PC-9 (cell line): ENCODE measurements around the gene CPA5. TPM values are rescaled to one million over a fixed set of nuclear protein-coding genes. Genes with fewer than 3 reads are reported as not detected.

ENCODE experiments used
- BruUV-seq: library from RNA; stranded (reverse); fragments of 400-500 nt; replicated peaks from 2 replicates; lab custom pipeline; 2021; lab: Mats Ljungman, UMichigan
- CTCF ChIA-PET: fragments of 300-600 bp; sonication (Branson Sonifier 250); formaldehyde crosslinking; loops from one replicate; lab custom pipeline; 2022; ENCODE audit warnings: antibody characterized with exemption; lab: Charles Lee
- POLR2A ChIA-PET: fragments of 300-600 bp; sonication (Branson Sonifier 250); formaldehyde crosslinking; loops from one replicate; lab custom pipeline; 2022; ENCODE audit warnings: antibody characterized with exemption; ENCODE audit not compliant: unreplicated experiment; lab: Charles Lee
- DNase-seq, 2 experiments: peaks; one replicate each; pipeline versions ENCODE4 v3.0.0 to v3.0.0-alpha.2; 2015 to 2022; ENCODE audit warnings: mixed read lengths in 1 of 2
- H2AFZ ChIP-seq: fragments of 200-600 bp; sonication (generic); 2 replicates; pipeline ENCODE4 v1.8.1; 2017; ENCODE audit warnings: antibody characterized with exemption
- H3F3A ChIP-seq: fragments of 200-600 bp; sonication (generic); 2 replicates; pipeline ENCODE4 v1.8.1; 2017; ENCODE audit warnings: antibody characterized with exemption, mild to moderate bottlenecking, low read depth; ENCODE audit not compliant: insufficient read depth
- H3K27ac ChIP-seq: fragments of 200-600 bp; sonication (generic); 2 replicates; pipeline ENCODE4 v1.6.1; 2016; ENCODE audit warnings: mixed run types
- H3K27me3 ChIP-seq: fragments of 200-600 bp; sonication (generic); 2 replicates; pipeline ENCODE4 v1.6.1; 2016; ENCODE audit warnings: low read depth, mixed run types; ENCODE audit not compliant: insufficient read depth
- H3K36me3 ChIP-seq: fragments of 200-600 bp; sonication (generic); 2 replicates; pipeline ENCODE4 v1.6.1; 2016; ENCODE audit warnings: low read depth, mixed run types
- H3K4me1 ChIP-seq: fragments of 200-600 bp; sonication (generic); replicated peaks from 2 replicates; pipeline ENCODE4 v1.6.1; 2016; ENCODE audit warnings: mixed run types; ENCODE audit not compliant: insufficient read depth
- H3K4me2 ChIP-seq: fragments of 200-600 bp; sonication (generic); 2 replicates; pipeline ENCODE4 v1.6.1; 2017; ENCODE audit warnings: mixed run types
- H3K4me3 ChIP-seq: fragments of 200-600 bp; sonication (generic); 2 replicates; pipeline ENCODE4 v1.6.1; 2016; ENCODE audit warnings: mixed run types
- H3K79me2 ChIP-seq: fragments of 200-600 bp; sonication (generic); 2 replicates; pipeline ENCODE4 v1.6.1; 2017; ENCODE audit warnings: low read depth, mixed run types
- H3K9me2 ChIP-seq: fragments of 200-600 bp; sonication (generic); 2 replicates; pipeline ENCODE4 v1.8.1; 2017; ENCODE audit warnings: mild to moderate bottlenecking; ENCODE audit not compliant: insufficient read depth
- H3K9me3 ChIP-seq: fragments of 200-600 bp; sonication (generic); 2 replicates; pipeline ENCODE4 v1.8.1; 2016; ENCODE audit warnings: low read depth; ENCODE audit not compliant: insufficient read depth
- H4K20me1 ChIP-seq: fragments of 200-600 bp; sonication (generic); 2 replicates; pipeline ENCODE4 v1.8.1; 2017; ENCODE audit not compliant: insufficient read depth
- EZH2 ChIP-seq: fragments of 200-600 bp; sonication (generic); IDR thresholded peaks from 2 replicates; pipeline ENCODE4 v1.8.0; 2017; ENCODE audit warnings: antibody characterized with exemption, low read depth
- intact Hi-C: fragments of 100-400 bp; cut with micrococcal nuclease; formaldehyde crosslinking; loops from one replicate; pipeline ENCODE4 v1.10.0; 2022; ENCODE audit not compliant: unreplicated experiment
- total RNA-seq: library from RNA; stranded (reverse); gene quantifications from 2 replicates; pipeline ENCODE4 v1.2.3, GENCODE V29; 2021
- TF ChIP-seq, protein P1 (sequence below): fragments of 200-600 bp; sonication (generic); conservative IDR thresholded peaks from 2 replicates; pipeline ENCODE4 v1.6.1; 2017; ENCODE audit warnings: mixed run types, antibody characterized with exemption, mild to moderate bottlenecking, moderate library complexity

CPA5 gene
- total RNA-seq, 1 experiment from 2014 or later = not detected

DNA sequence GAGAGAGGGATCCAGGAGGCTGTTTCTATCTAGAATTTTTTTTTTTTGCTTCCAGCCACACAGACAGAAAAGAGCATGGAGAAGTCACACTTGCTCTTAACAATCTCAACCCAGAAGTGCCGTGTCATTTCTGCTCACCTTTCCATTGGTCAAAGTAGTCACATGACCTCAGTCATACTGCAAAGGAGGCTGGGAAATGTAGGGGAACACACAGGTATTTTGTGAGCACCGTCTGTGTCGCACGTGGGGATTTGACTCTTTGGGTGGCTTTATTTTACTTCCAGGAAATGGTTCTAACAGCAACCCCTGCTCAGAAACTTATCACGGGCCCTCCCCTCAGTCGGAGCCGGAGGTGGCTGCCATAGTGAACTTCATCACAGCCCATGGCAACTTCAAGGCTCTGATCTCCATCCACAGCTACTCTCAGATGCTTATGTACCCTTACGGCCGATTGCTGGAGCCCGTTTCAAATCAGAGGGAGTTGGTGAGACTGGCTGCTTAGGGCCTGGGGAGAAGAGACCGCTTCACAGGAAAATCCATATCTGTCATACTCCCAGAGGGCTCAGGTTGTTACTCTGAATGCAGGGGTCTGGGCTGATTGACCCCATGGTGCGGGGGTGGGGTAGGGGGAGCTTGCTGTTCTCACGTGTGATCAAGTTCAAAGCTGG is 22.6 kb downstream of the CPA5 start:
- no peak overlapping the region for H3K27ac ChIP-seq
- DNase-seq = no peak
- H4K20me1 ChIP-seq = no peaks in the 10 kb centered on the region
- H3K9me2 ChIP-seq = no peaks in the 10 kb centered on the region
- peaks cover 48% of the 10 kb centered on the region for H3K4me1 ChIP-seq
- H2AFZ ChIP-seq = no peak overlapping the region
- intact Hi-C loops = no loop called here
- H3K79me2 ChIP-seq = no peaks in the 10 kb centered on the region
- H3K36me3 ChIP-seq = no peaks in the 10 kb centered on the region
- no peak overlapping the region for H3K4me2 ChIP-seq
- ChIA-PET CTCF (no interaction called here), POLR2A (no interaction called here)
- H3K27me3 ChIP-seq = no peaks in the 10 kb centered on the region
- no TSS peak for BruUV-seq
- TF ChIP-seq, protein P1, sequence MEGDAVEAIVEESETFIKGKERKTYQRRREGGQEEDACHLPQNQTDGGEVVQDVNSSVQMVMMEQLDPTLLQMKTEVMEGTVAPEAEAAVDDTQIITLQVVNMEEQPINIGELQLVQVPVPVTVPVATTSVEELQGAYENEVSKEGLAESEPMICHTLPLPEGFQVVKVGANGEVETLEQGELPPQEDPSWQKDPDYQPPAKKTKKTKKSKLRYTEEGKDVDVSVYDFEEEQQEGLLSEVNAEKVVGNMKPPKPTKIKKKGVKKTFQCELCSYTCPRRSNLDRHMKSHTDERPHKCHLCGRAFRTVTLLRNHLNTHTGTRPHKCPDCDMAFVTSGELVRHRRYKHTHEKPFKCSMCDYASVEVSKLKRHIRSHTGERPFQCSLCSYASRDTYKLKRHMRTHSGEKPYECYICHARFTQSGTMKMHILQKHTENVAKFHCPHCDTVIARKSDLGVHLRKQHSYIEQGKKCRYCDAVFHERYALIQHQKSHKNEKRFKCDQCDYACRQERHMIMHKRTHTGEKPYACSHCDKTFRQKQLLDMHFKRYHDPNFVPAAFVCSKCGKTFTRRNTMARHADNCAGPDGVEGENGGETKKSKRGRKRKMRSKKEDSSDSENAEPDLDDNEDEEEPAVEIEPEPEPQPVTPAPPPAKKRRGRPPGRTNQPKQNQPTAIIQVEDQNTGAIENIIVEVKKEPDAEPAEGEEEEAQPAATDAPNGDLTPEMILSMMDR = no peak
- no peak for TF ChIP-seq EZH2
- no peaks in the 10 kb centered on the region for H3K9me3 ChIP-seq
- H3F3A ChIP-seq = peaks cover 20% of the 10 kb centered on the region; the same call in 1 of the 2 replicates
- H3K4me3 ChIP-seq = no peak overlapping the region

DNA sequence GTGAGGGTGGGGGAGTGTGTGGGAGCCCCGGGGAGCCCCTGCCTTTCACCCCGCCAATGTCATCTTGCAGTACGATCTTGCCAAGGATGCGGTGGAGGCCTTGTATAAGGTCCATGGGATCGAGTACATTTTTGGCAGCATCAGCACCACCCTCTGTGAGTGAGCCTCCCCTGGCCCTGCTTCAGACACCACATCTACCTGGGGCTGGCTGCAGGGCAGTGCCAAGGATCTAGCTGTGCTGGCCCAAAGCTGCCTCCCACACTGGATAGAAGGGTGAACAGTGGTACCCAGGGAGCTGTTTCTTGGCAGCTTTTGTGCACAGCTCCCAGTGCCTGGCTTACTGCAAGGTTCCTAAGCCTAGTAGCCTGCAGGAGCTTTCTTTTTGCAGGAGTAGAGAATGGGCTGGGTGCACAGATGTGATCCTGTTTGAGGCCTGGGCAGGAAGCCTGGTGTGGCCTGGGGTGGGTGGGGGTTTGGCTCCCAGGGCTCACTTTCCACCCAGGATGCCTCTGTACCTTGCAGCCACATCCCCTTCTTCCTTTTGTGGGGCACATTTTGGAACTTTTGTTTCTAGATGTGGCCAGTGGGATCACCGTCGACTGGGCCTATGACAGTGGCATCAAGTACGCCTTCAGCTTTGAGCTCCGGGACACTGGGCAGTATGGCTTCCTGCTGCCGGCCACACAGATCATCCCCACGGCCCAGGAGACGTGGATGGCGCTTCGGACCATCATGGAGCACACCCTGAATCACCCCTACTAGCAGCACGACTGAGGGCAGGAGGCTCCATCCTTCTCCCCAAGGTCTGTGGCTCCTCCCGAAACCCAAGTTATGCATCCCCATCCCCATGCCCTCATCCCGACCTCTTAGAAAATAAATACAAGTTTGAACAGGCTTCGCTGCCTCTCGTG is 23.5 kb downstream of the CPA5 start:
- intact Hi-C loops = no loop called here
- H2AFZ ChIP-seq = no peak overlapping the region
- POLR2A ChIA-PET = no interaction called here

DNA sequence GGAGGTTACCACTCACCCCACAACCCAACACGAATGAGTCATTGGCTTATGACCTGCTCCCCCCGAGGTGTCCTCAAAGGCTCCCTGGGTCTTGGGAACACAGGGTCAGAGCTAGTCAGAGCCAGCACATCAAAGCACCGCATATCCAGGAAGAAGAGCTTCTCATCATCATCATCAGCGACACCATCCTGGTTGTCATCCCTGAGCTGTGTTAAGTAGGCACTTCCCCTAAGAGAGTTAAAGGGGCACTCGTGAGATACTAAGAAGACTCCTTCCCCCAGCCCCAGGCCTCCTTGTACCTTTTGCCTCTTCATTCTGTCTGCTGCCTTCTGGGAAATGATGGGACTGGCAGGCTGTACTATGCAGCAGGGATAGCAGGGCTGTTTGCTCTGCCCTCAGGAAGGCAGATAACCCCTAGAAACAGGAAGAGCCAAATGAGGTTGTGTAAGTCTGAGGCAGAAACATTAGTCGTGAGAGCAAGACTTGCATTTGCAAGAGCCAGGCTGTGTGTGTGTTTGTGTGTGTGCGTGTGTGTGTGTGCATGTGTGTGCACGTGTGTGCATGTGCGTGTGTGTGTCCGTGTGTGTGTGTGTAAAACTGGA is 24.6 kb downstream of the CPA5 start:
- no peaks in the 10 kb centered on the region for H3K79me2 ChIP-seq
- ChIA-PET CTCF (no interaction called here), POLR2A (no interaction called here)
- H4K20me1 ChIP-seq = no peaks in the 10 kb centered on the region
- intact Hi-C loops = no loop called here
- peaks cover 32% of the 10 kb centered on the region for H3K4me1 ChIP-seq
- no TSS peak for BruUV-seq
- no peak overlapping the region for H3K4me2 ChIP-seq
- H3K27me3 ChIP-seq = no peaks in the 10 kb centered on the region
- no peak overlapping the region for H3K4me3 ChIP-seq
- no peak for DNase-seq
- no peak overlapping the region for H3K27ac ChIP-seq
- no peaks in the 10 kb centered on the region for H3K9me3 ChIP-seq
- no peak for TF ChIP-seq EZH2
- TF ChIP-seq, protein P1 = no peak
- H3K9me2 ChIP-seq = no peaks in the 10 kb centered on the region
- H3K36me3 ChIP-seq = no peaks in the 10 kb centered on the region
- H3F3A ChIP-seq = peaks cover 8% of the 10 kb centered on the region; the same call in 1 of the 2 replicates
- no peak overlapping the region for H2AFZ ChIP-seq

More for the DNA sequence above, 23.5 kb downstream of the CPA5 start:
- Histone ChIP-seq H3K27ac (no peak overlapping the region), H3K4me3 (no peak overlapping the region), H3K4me1 (peaks cover 43% of the 10 kb centered on the region), H3K27me3 (no peaks in the 10 kb centered on the region), H3K9me3 (no peaks in the 10 kb centered on the region), H3K9me2 (no peaks in the 10 kb centered on the region), H3K36me3 (no peaks in the 10 kb centered on the region), H4K20me1 (no peaks in the 10 kb centered on the region), H3F3A (peaks cover 19% of the 10 kb centered on the region; the same call in 1 of the 2 replicates), H3K4me2 (no peak overlapping the region), H3K79me2 (no peaks in the 10 kb centered on the region)
- no peak for TF ChIP-seq EZH2
- TF ChIP-seq, protein P1 = no peak
- no peak for DNase-seq
- no TSS peak for BruUV-seq
- CTCF ChIA-PET = no interaction called here
